ENCODE results near the gene HPSE2.
A peak's percentile ranks its signal among the peaks of the same experiment; 100 is the strongest.

Gene HPSE2

DNA sequence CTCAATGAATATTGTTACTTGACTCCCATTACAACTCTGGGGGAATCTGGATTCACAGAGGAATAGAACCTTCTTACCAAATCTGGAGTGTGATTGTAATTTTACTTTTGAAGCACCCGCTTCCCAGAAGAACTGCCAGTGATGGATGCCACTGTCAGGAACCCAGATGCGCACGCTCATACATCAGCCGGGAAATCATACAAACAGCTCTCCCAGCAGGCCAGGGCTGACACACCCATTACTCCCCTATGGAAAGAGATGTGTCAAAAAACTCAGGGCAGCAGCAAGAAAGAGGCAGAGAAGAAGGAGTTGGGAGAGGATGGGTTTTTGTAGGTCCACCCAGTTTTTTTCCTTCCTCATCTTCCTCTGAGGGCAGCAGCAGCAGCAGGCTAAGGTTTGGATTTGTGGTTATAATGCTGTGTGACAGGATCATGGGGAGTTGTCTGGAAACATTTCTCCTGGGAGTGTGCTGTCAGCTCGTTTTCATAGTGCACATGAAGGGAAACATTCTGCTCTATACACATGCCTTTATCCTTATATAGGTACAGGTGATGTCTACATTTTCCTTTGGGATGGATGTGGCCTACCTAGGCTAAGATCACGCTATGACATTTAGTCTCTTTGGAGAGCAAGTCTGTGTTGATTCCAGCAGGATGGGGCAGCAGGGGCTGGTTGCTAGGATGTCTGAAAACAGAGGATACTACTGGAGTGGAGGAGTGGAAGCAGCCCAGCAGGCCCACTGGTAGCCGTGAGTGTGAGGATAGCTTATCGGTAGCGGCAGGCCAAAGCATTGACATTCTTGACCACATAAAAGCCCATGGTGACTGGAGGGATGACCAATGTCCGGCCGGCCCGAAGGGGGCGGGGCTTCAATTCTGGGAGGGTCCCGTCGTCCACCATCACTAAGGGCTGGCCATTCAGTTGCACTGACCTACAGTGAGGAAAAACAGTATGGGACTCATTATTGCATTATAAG lies 776.6 kb downstream of the HPSE2 start:
- no peak for DNase-seq
- Mint-ChIP-seq H3K9me3 (no peaks in the 10 kb centered on the region), H3K4me3 (no peak overlapping the region), H3K36me3 (no peaks in the 10 kb centered on the region), H3K27me3 (peaks cover 22% of the 10 kb centered on the region), H3K4me1 (no peaks in the 10 kb centered on the region), H3K27ac (no peak overlapping the region)
- CTCF ChIA-PET = no interaction called here

DNA sequence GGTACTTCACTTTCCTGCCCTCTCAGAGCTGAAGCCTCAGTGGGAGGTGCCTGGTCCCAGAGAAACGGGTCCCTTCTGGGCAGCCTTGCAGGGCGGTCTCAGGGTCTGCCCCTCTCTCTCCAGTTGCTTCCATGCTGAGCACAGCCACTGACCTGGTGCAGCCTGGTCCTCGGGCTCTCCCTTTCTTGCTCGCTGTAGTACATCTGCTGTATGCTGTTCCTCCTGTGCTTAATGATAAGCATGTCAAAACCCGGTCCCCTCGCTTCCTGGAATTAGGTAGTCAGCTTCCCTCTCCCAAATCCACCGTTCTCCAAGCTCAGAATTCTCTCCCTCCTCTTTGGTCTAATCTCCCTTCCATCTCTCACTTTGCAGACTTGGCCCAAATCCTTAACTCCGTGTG lies 777.9 kb downstream of the HPSE2 start:
- H3K4me1 Mint-ChIP-seq = no peaks in the 10 kb centered on the region
- no peaks in the 10 kb centered on the region for H3K9me3 Mint-ChIP-seq
- peaks cover 22% of the 10 kb centered on the region for H3K27me3 Mint-ChIP-seq
- no peak overlapping the region for H3K4me3 Mint-ChIP-seq
- H3K36me3 Mint-ChIP-seq = no peaks in the 10 kb centered on the region
- DNase-seq = no peak
- CTCF ChIA-PET = interaction anchor here (1.0 kb wide), 1 partner anchor 10 kb away, joined by 4 read pairs; no protein-coding TSS in a partner anchor
- H3K27ac Mint-ChIP-seq = no peak overlapping the region

DNA sequence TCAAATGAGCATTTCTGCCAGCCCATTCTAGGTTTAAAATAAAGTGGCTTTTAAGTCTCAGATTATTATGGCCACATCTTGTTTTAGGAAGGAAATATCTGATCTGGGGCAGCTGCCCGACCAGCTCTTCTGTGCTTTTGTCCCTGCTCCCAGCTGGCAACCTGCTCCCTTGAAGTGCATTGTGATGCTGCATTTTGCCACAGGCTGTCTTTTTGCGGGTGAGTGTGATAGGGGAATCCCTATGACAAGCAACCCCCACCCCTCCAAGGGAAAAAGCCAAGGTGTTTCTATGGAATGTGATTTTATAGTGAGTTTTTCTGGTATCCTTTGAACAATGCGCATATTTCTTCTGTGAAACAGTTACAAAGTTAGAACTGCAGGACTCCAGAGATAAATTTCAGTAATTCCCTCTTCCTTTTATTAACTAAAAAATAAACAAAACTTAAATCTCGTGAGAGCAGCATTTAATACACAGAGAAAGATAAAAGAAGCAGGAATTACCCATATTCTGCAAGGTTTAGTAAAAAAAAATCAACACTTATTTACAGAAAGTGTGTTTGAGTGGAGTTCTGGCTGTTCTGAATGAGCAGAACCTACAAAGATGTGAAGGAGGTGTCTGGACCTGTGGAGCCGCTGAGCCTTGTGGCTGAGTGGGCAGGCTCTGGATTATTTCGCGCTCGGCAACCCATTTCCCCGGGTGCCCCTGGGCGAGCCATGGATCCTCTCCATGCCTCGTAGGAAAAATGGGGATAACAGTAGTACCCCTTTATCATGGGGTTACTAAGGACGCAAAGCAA lies 778.8 kb downstream of the HPSE2 start:
- Mint-ChIP-seq H3K4me1 (no peaks in the 10 kb centered on the region), H3K27ac (no peak overlapping the region), H3K27me3 (peaks cover 24% of the 10 kb centered on the region), H3K9me3 (no peaks in the 10 kb centered on the region), H3K4me3 (no peak overlapping the region), H3K36me3 (no peaks in the 10 kb centered on the region)
- CTCF ChIA-PET = no interaction called here
- DNase-seq = no peak

DNA sequence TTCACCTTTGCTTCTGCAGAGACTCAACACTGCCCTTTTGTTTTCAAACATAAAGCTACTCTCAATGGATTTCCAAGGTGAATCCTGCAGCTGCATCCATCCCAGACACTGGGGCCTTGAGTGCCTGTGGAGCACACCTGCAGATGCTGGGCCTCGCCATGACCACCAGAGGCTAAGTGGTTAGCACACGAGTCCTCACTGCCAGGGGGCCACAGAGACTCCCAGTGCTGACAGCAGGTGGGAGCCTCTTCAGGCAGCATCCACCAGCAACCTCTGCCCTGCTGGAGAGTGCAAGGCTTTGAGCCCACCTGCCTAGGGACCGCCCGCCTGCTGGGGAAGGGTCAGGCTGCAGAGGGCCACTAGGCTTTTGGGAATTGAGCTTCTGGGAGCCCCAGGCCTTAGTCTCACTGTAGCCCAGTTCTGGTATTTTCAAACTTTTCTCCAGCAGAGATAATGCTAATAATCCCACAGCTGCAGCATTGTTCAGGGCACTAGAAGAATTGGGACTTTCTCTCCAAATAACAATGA lies 779.5 kb downstream of the HPSE2 start:
- peaks cover 25% of the 10 kb centered on the region for H3K27me3 Mint-ChIP-seq
- H3K27ac Mint-ChIP-seq = no peak overlapping the region
- CTCF ChIA-PET = no interaction called here
- no peak for DNase-seq
- H3K9me3 Mint-ChIP-seq = no peaks in the 10 kb centered on the region
- H3K4me1 Mint-ChIP-seq = no peaks in the 10 kb centered on the region
- no peak overlapping the region for H3K4me3 Mint-ChIP-seq
- H3K36me3 Mint-ChIP-seq = no peaks in the 10 kb centered on the region

DNA sequence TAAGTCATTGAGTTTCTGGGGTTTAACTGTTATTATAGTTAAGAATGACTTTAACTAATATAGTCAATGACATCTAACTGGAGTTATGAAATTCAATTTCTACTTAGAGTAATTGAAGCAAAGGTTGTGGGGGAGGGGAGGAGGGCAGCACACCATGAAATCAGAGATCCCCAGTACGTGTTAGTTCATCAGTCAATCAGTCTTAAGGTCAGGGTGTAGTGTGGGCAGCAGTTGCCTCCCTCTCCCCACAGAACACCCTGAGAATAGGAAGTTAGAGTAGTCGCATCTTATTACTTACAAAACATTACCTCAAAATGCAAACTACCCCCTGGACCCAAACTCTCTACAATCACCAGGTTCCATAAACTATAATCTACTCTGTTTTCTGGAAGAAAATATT lies 781.9 kb downstream of the HPSE2 start:
- H3K4me3 Mint-ChIP-seq = no peak overlapping the region
- H3K27me3 Mint-ChIP-seq = peaks cover 39% of the 10 kb centered on the region
- CTCF ChIA-PET = no interaction called here

DNA sequence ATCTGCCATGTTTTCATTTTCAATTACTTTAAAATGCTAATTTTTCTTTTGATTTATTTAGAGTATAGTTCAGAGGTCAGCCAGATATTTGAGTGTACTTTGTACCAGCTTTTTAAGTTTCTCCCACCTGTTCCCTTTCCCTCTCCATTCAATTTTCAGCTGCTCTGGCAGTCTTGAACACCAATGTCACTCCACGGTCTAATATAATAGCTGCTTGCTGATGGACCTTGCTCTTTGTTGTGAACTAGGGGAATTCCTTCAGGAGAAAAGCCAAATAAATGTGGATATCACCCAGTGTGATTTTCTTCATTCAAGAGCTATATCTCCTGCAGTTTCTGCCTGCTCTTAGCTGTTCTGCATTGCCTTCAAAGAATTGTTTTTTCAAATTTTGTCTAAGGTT lies 785.0 kb downstream of the HPSE2 start:
- no peaks in the 10 kb centered on the region for H3K36me3 Mint-ChIP-seq

More for the DNA sequence above, 781.9 kb downstream of the HPSE2 start:
- H3K4me1 Mint-ChIP-seq = peaks cover 1% of the 10 kb centered on the region
- no peaks in the 10 kb centered on the region for H3K36me3 Mint-ChIP-seq
- no peak for DNase-seq
- no peaks in the 10 kb centered on the region for H3K9me3 Mint-ChIP-seq
- no peak overlapping the region for H3K27ac Mint-ChIP-seq

DNA sequence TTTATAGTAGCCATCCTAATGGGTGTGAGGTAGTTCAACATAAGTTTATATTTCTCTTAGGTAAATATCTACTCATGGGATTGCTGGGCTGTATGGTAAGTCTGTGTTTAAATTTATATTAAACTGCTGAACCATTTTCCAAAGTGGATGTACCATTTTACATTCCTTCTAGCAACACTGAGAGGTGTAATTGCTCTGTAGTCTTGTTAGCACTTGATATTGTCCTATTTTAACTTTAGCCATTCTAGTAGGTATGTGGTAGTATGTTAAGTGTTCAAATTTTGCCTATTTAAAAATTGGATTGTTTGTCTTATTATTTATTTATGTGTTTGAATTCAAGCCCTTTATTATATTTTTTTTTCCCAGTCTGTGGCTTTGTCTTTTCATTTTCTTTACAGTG lies 786.4 kb downstream of the HPSE2 start:
- H3K9me3 Mint-ChIP-seq = no peaks in the 10 kb centered on the region
- peaks cover 9% of the 10 kb centered on the region for H3K36me3 Mint-ChIP-seq
- no peak overlapping the region for H3K4me3 Mint-ChIP-seq
- H3K27ac Mint-ChIP-seq = no peak overlapping the region
- no peak for DNase-seq
- H3K27me3 Mint-ChIP-seq = peaks cover 25% of the 10 kb centered on the region
- CTCF ChIA-PET = no interaction called here
- peaks cover 25% of the 10 kb centered on the region for H3K4me1 Mint-ChIP-seq

More for the DNA sequence above, 785.0 kb downstream of the HPSE2 start:
- CTCF ChIA-PET = no interaction called here
- DNase-seq = no peak
- peaks cover 12% of the 10 kb centered on the region for H3K4me1 Mint-ChIP-seq
- no peak overlapping the region for H3K4me3 Mint-ChIP-seq
- no peaks in the 10 kb centered on the region for H3K9me3 Mint-ChIP-seq
- no peak overlapping the region for H3K27ac Mint-ChIP-seq
- peaks cover 27% of the 10 kb centered on the region for H3K27me3 Mint-ChIP-seq

DNA sequence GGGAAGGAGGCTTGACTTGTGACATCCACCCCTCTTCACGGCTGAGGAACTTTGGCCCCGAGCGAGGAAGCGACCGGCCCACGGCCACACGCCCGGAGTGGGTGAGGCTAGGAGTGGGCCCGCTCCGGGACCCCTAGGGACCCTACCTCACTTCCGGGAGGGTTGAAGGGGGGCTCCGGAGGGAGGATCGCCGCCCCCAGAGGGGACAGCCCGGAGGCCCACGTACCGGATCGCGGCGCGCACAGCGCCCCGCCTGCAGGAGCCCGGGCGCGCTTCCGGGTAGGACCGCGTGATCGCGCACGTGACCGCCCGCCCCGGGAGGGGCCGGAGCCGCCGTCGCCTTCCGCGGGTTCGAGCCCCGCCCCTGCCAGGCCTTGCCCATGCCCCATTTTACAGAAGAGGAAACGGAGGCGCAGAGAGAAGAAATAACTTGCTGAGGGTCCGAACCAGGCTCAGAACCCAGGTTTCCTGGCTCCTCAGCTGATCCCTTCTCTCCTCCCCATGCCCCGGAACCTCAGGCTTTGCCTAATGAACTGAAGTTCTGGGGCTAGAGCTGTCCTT lies 788.9 kb downstream of the HPSE2 start, which contains the start of gene HPS1:
Gene HPS1, minus strand, starts transcription at position 275 of the 561 bp plus-strand sequence. CDS start 3,695 bp downstream, outside the sequence.
- H3K27ac Mint-ChIP-seq = peak within 1 kb of the TSS; percentile 89
- CTCF ChIA-PET = interaction anchor here (1.8 kb wide), 1 partner anchor 21 kb away, joined by 4 read pairs; no protein-coding TSS in a partner anchor
- H3K36me3 Mint-ChIP-seq = peaks cover 24% of the 10 kb centered on the region
- DNase-seq = peak; percentile 86
- H3K4me3 Mint-ChIP-seq = peak within 1 kb of the TSS; percentile 93
- H3K4me1 Mint-ChIP-seq = peaks cover 39% of the 10 kb centered on the region
- no peaks in the 10 kb centered on the region for H3K9me3 Mint-ChIP-seq
- peaks cover 19% of the 10 kb centered on the region for H3K27me3 Mint-ChIP-seq

DNA sequence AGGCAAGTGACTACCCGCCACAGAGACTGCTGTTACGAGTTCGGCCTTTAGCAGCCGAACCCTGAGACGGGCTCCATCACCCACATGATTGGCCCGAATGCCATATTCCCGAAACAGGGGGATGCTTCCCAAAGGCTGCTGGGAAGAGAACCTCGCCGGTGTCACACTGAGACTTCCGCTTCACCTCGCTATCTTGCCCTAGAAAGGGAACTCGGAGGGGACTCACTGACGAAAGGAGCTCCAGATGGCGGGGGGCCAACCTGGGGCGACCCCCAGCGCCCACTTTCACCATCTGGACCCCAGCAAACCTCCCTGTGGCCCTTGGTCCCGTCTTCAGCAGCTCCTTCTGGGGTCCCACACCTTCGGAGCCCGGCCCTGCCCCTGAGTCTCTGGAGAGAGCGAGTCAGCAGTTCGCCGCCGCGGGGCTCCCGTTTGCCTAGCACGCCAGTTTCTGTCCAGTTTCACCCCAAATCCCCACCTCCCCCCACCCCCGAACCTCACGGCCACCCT lies 789.4 kb downstream of the HPSE2 start:
- peak; percentile 43 for DNase-seq
- peaks cover 29% of the 10 kb centered on the region for H3K36me3 Mint-ChIP-seq
- peak overlapping the region; percentile 93 for H3K4me3 Mint-ChIP-seq
- CTCF ChIA-PET = interaction anchor here (1.8 kb wide), 1 partner anchor 21 kb away, joined by 4 read pairs; no protein-coding TSS in a partner anchor
- peaks cover 42% of the 10 kb centered on the region for H3K4me1 Mint-ChIP-seq
- peaks cover 19% of the 10 kb centered on the region for H3K27me3 Mint-ChIP-seq
- peak overlapping the region; percentile 89 for H3K27ac Mint-ChIP-seq
- no peaks in the 10 kb centered on the region for H3K9me3 Mint-ChIP-seq

DNA sequence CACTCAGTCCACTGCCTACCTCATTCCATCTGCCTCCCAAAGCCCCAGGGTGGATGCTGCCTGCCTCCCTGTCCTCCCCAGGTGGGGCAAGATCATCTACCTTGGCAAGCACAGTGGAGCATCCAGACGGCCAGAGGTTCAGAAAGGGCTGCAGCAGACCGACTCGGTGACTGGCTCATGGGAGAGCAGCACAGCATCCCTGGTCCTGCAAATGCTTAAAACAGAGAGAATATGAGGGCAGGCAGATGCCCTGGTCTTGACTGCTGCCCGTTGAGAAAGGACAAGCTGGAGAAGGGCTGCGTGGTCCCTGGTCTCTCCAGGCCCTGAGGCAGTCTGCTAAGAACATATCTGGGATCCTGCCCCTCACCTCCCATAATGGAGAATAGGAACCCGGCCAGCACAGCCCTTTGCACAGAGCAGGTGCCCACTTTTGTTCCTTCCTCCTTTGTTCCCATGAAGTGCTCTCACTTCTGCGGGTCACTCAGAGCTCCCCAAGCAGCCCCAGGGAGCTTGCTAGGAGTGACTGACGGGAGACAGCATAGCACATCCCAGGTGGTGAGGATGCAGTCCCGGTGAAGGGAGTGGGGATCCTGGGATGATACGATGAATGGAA lies 790.3 kb downstream of the HPSE2 start:
- Mint-ChIP-seq H3K4me3 (peak overlapping the region; percentile 93), H3K9me3 (no peaks in the 10 kb centered on the region), H3K27me3 (peaks cover 13% of the 10 kb centered on the region), H3K36me3 (peaks cover 33% of the 10 kb centered on the region), H3K4me1 (peaks cover 42% of the 10 kb centered on the region), H3K27ac (peak overlapping the region; percentile 33)
- DNase-seq = no peak
- CTCF ChIA-PET = interaction anchor here (1.8 kb wide), 1 partner anchor 20 kb away, joined by 4 read pairs; no protein-coding TSS in a partner anchor

DNA sequence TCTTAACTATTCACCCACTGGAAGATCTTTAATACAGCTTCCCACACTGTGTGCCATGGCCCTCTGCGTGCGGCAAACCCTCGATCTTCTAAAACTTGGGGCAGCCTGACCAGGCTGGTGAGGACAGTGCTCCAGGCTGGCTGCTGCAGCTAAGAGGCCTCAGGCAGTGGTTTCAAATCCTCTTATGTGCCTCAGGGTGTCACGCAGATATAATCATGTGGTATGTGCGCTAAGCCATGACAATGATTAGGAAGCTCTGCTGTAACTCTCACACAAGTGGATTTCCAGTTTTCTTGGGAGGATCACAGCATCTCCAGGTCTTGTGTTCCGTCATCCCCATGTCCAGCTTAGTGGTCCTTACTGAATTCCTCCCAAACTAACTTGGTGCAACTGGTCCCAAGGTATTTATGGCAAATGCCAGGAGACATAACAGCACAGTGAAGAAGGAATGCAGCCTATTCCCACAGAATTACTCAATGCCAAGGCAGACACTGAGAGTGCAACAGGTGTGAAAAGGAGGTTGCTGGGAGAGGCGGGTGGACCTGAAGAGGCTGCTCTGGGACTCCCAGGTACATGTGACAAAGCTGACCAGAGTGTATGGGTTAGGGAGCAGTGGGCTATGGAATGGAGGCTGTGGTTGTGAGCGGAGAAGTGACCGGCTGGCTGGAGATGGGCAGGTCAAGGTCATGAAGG lies 791.2 kb downstream of the HPSE2 start:
- peaks cover 41% of the 10 kb centered on the region for H3K36me3 Mint-ChIP-seq
- H3K9me3 Mint-ChIP-seq = no peaks in the 10 kb centered on the region
- peak overlapping the region; percentile 93 for H3K4me3 Mint-ChIP-seq
- H3K4me1 Mint-ChIP-seq = peaks cover 42% of the 10 kb centered on the region
- peak overlapping the region; percentile 63 for H3K27ac Mint-ChIP-seq
- H3K27me3 Mint-ChIP-seq = peaks cover 4% of the 10 kb centered on the region
- CTCF ChIA-PET = no interaction called here
- no peak for DNase-seq

DNA sequence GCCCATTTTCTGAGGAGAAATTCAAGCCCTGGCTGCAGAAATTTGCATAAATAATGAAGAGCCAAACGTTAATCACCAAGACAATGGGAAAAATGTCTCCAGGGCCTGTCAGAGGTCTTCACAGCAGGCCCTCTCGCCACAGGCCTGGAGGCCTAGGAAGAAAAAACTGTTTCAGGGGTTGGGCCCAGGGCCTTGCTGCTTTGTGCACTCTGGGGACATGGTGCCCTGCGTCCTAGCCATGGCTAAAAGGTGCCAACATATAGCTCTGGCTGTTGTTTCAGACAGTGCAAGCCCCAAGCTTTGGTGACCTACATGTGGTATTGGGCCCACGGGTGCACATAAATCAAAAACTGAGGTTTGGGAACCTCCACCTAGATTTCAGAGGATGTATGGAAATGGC lies 796.9 kb downstream of the HPSE2 start:
- Mint-ChIP-seq H3K27ac (no peak overlapping the region), H3K27me3 (no peaks in the 10 kb centered on the region), H3K4me1 (peaks cover 13% of the 10 kb centered on the region), H3K4me3 (no peak overlapping the region), H3K36me3 (peaks cover 72% of the 10 kb centered on the region), H3K9me3 (no peaks in the 10 kb centered on the region)
- CTCF ChIA-PET = interaction anchor here (1.2 kb wide), 1 partner anchor 12 kb away, joined by 3 read pairs; no protein-coding TSS in a partner anchor
- DNase-seq = no peak

DNA sequence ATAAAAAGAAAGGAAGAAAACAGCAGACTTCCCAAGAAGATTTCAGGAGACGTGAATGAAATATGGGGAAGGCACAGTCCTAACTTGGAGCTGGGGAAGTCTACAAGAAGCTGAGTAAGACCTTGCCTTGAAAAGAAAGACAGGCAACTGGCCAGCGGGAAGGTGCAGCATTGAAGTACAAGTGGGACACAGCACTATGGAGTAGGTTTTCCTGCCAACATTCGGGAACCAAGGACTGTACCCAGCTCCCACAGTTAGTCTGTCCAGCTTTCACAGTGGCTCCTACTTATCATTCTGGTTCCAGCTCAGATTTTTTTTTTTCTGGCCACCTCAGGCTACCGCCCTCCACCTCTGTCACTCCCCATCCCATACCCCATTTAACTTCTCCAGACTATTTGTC lies 798.9 kb downstream of the HPSE2 start:
- H3K9me3 Mint-ChIP-seq = peaks cover 3% of the 10 kb centered on the region
- peaks cover 3% of the 10 kb centered on the region for H3K4me1 Mint-ChIP-seq
- CTCF ChIA-PET = interaction anchor here (3.1 kb wide), 1 partner anchor 11 kb away, joined by 10 read pairs; no protein-coding TSS in a partner anchor
- no peak for DNase-seq
- H3K27me3 Mint-ChIP-seq = no peaks in the 10 kb centered on the region
- H3K4me3 Mint-ChIP-seq = no peak overlapping the region
- no peak overlapping the region for H3K27ac Mint-ChIP-seq
- H3K36me3 Mint-ChIP-seq = peaks cover 77% of the 10 kb centered on the region

Measured in activated naive CD4-positive, alpha-beta T cell treated with anti-CD3 and anti-CD28 coated beads, Interleukin-2, amount 10 ng/mL, durations not matched to agents 7 days and 5 days (primary cell).